ENCODE measurements around the gene OARD1. TPM values are rescaled to one million over a fixed set of nuclear protein-coding genes. Genes with fewer than 3 reads are reported as not detected.

OARD1 gene
- total and polyA plus RNA-seq, 2 of the 8 experiments (the other 6 are each of a cell fraction or from before 2014, with no cell fraction given): 16.8 to 35.8 TPM

GRCh38 chr6:41025966-41026530 lies 46.1 kb downstream of the OARD1 start:
- Histone ChIP-seq H2BK20ac (ENCODE audit: low read length) (no peak overlapping the region), H3K23me2 (ENCODE audit: low read depth, low read length) (peaks cover 7% of the 10 kb centered on the region), H3K9ac (replicated peaks in 1 of 4; ENCODE audit: extremely low read depth in 1 of 4, low read depth in 3 of 4, low read length in 3 of 4) (no peak overlapping the region), H3K4me2 (ENCODE audit: insufficient read depth in 1 of 2, low read depth in 2 of 2, low read length in 2 of 2) (peak overlapping the region in 1 of 2 experiments; percentile 88; a peak in 1 of 4 replicates), H2BK120ac (replicated peaks; ENCODE audit: low read depth, low read length) (no peak overlapping the region), H3K4me3 (ENCODE audit: extremely low read depth in 1 of 4, insufficient read depth in 2 of 4, low read depth in 3 of 4, low read length in 4 of 4) (no peak overlapping the region), H2BK12ac (ENCODE audit: low read depth, low read length) (no peak overlapping the region), H3K4me1 (replicated peaks in 1 of 4; ENCODE audit: control insufficient read depth in 3 of 4, insufficient read depth in 4 of 4, low read length in 3 of 4) (peaks cover 0 to 11% (median 3%) of the 10 kb centered on the region in 4 experiments; a peak in 5 of 7 replicates), H3K18ac (ENCODE audit: extremely low read depth, low read length) (no peak overlapping the region), H3K4ac (replicated peaks; ENCODE audit: insufficient read length, low read depth, low read length) (no peak overlapping the region), H3K56ac (replicated peaks; ENCODE audit: insufficient read length, low read depth, low read length) (no peak overlapping the region), H2BK15ac (ENCODE audit: low read length) (0 out of 2 replicates have a peak overlapping the region, but pooled peaks have one; percentile 20), H3K27me3 (replicated peaks in 1 of 4; ENCODE audit: control insufficient read depth in 3 of 4, extremely low read depth in 1 of 4, insufficient read depth in 3 of 4, low read length in 3 of 4) (no peaks in the 10 kb centered on the region; a peak in 1 of 7 replicates), H3K79me2 (ENCODE audit: control insufficient read depth in 1 of 2, insufficient read depth in 2 of 2, low read length in 2 of 2) (no peaks in the 10 kb centered on the region), H2BK5ac (ENCODE audit: low read depth, low read length) (no peak overlapping the region), H3K23ac (ENCODE audit: insufficient read length) (no peak overlapping the region), H2AFZ (ENCODE audit: low read length) (no peak overlapping the region), H4K91ac (replicated peaks; ENCODE audit: insufficient read length, low read length) (no peak overlapping the region), H2AK5ac (ENCODE audit: low read depth, low read length) (no peak overlapping the region), H3K27ac (ENCODE audit: low read depth, low read length) (no peak overlapping the region), H4K20me1 (replicated peaks in 1 of 2; ENCODE audit: control insufficient read depth in 1 of 2, insufficient read depth in 2 of 2, low read length in 2 of 2) (no peaks in the 10 kb centered on the region), H3K36me3 (ENCODE audit: control insufficient read depth in 2 of 4, insufficient read depth in 4 of 4, low read length in 3 of 4) (no peaks in the 10 kb centered on the region), H4K5ac (ENCODE audit: insufficient read length, low read depth, low read length) (no peak overlapping the region), H3K9me3 (ENCODE audit: insufficient read depth in 2 of 2, low read depth in 1 of 2, low read length in 1 of 2) (no peaks in the 10 kb centered on the region), H4K8ac (ENCODE audit: extremely low read depth, insufficient read depth, low read length) (0 out of 2 replicates have a peak overlapping the region, but pooled peaks have one; percentile 66), H3K79me1 (ENCODE audit: low read depth, low read length) (no peaks in the 10 kb centered on the region), H3K14ac (ENCODE audit: insufficient read length) (no peak overlapping the region)
- DNase-seq (ENCODE audit: low read depth in 1 of 2, low spot score in 2 of 2): no peak
- ChIA-PET POLR2A (ENCODE audit: partially characterized antibody) (interaction anchor here (1.0 to 1.5 kb wide), 2 partner anchors 10 to 108 kb away, joined by 3 to 4 read pairs; no protein-coding TSS in a partner anchor), CTCF (ENCODE audit: partially characterized antibody) (interaction anchor here (0.6 to 11.8 kb wide), 16 partner anchors 8 to 178 kb away, joined by 3 to 199 read pairs (median 16); partner anchors contain the start of genes APOBEC2, TSPO2 and UNC5CL)
- no peak for FAIRE-seq
- 86% methylated on average over 3 of the region's 3 CpGs; no CpG with 5 or more reads in 1 of the 2 experiments for WGBS, 2 experiments (ENCODE audit: extremely low coverage in 1 of 2, insufficient coverage in 1 of 2, insufficient read length in 1 of 2, insufficient replicate concordance in 2 of 2, low coverage in 1 of 2, low lambda C conversion rate in 2 of 2, missing lambda C conversion rate in 1 of 2)
- TF ChIP-seq RXRA (IDR thresholded peaks at IDR 0.05; ENCODE audit: insufficient read depth, low read depth, low read length) (no peak), TEAD4 (IDR thresholded peaks at IDR 0.05; ENCODE audit: low read depth, low read length) (no peak), SP2 (IDR thresholded peaks at IDR 0.05; ENCODE audit: low read length) (no peak), RFX5 (IDR thresholded peaks at IDR 0.05; ENCODE audit: borderline replicate concordance, low read depth, low read length) (no peak), BACH1 (IDR thresholded peaks at IDR 0.05; ENCODE audit: low read length) (no peak), EZH2 (IDR thresholded peaks at IDR 0.05; ENCODE audit: low read depth, low read length, severe bottlenecking) (no peak), RBBP5 (IDR thresholded peaks at IDR 0.05; ENCODE audit: borderline replicate concordance, low read depth, low read length) (no peak), JUN (IDR thresholded peaks at IDR 0.05; ENCODE audit: low read depth, low read length) (no peak), CTCF (IDR thresholded peaks at IDR 0.05; ENCODE audit: control extremely low read depth in 1 of 3, insufficient read depth in 1 of 3, low read depth in 1 of 3, low read length in 3 of 3) (no peak), EP300 (IDR thresholded peaks at IDR 0.05; ENCODE audit: borderline replicate concordance in 1 of 2, low read depth in 2 of 2, low read length in 2 of 2) (no peak)
